Measurements from ENCODE around the gene CCDC110.

Gene CCDC110

GRCh38 chr4:185502386-185502785 is 30.9 kb upstream of the CCDC110 start:
- no peak for DNase-seq (ENCODE audit: low read depth)
- no peak for TF ChIP-seq CTCF (IDR thresholded peaks at IDR 0.05; ENCODE audit: insufficient read depth, low read depth, low read length, missing control alignments)
- no peak overlapping the region for H3K4me3 ChIP-seq (ENCODE audit: low read length)

- no peak for DNase-seq (ENCODE audit: low read depth)
- no peak for TF ChIP-seq CTCF (IDR thresholded peaks at IDR 0.05; ENCODE audit: insufficient read depth, low read depth, low read length, missing control alignments)
- no peak overlapping the region for H3K4me3 ChIP-seq (ENCODE audit: low read length)
Measured at GRCh38 chr4:185500576-185500975, 29.0 kb upstream of the CCDC110 start.

- TF ChIP-seq CTCF (IDR thresholded peaks at IDR 0.05; ENCODE audit: insufficient read depth, low read depth, low read length, missing control alignments), result no peak
- no peak overlapping the region for H3K4me3 ChIP-seq (ENCODE audit: low read length)
- DNase-seq (ENCODE audit: low read depth), result no peak
Measured at GRCh38 chr4:185500035-185500434, 28.5 kb upstream of the CCDC110 start.

- no peak overlapping the region for H3K4me3 ChIP-seq (ENCODE audit: low read length)
- no peak for TF ChIP-seq CTCF (IDR thresholded peaks at IDR 0.05; ENCODE audit: insufficient read depth, low read depth, low read length, missing control alignments)
- DNase-seq (ENCODE audit: low read depth), result no peak
Measured at GRCh38 chr4:185488650-185489049, 17.1 kb upstream of the CCDC110 start.

GRCh38 chr4:185481401-185481800 is 9.9 kb upstream of the CCDC110 start:
- TF ChIP-seq CTCF (IDR thresholded peaks at IDR 0.05; ENCODE audit: insufficient read depth, low read depth, low read length, missing control alignments), result no peak

GRCh38 chr4:185480016-185480732 is 8.6 kb upstream of the CCDC110 start:
- no peak overlapping the region for H3K4me3 ChIP-seq (ENCODE audit: low read length)
- DNase-seq (ENCODE audit: low read depth), result no peak
- no peak for TF ChIP-seq CTCF (IDR thresholded peaks at IDR 0.05; ENCODE audit: insufficient read depth, low read depth, low read length, missing control alignments)

More at GRCh38 chr4:185481401-185481800, 9.9 kb upstream of the CCDC110 start:
- DNase-seq (ENCODE audit: low read depth), result no peak
- no peak overlapping the region for H3K4me3 ChIP-seq (ENCODE audit: low read length)

- no peak for TF ChIP-seq CTCF (IDR thresholded peaks at IDR 0.05; ENCODE audit: insufficient read depth, low read depth, low read length, missing control alignments)
- DNase-seq (ENCODE audit: low read depth), result peak; percentile 32
- H3K4me3 ChIP-seq (ENCODE audit: low read length), result no peak overlapping the region
Measured at GRCh38 chr4:185479507-185479971, 8.0 kb upstream of the CCDC110 start.
